NCI-H1930 (cell line): ENCODE results near the gene GRK6.
"Not testable (repeated sequence)": the region's sequence is repeated elsewhere in the genome, so short reads cannot be mapped to it uniquely, and the experiment has no call there.

Experiments used
- DNase-seq, 2 experiments: peaks; one replicate each; lab custom pipeline; 2025; lab: John Stamatoyannopoulos, UW

Gene GRK6

GRCh38 chr5:177399997-177400868, 26.2 kb upstream of the GRK6 start, which contains the start of gene PFN3:
PFN3 (minus strand) TSS chr5:177400661; CDS start chr5:177400576, 85 bp downstream.
- DNase-seq, result no peak

- DNase-seq, result peak; percentile 49 to 71
Measured at GRCh38 chr5:177402271-177403043, 24.0 kb upstream of the GRK6 start.

- peak in 1 of 2 experiments; percentile 51 for DNase-seq
Measured at GRCh38 chr5:177403102-177403791, 23.2 kb upstream of the GRK6 start.

GRCh38 chr5:177403792-177404640, 22.5 kb upstream of the GRK6 start:
- peak; percentile 39 to 62 for DNase-seq

GRCh38 chr5:177404641-177405179, 21.8 kb upstream of the GRK6 start:
- no peak for DNase-seq

- DNase-seq, result no peak
Measured at GRCh38 chr5:177405312-177405711, 21.2 kb upstream of the GRK6 start.

GRCh38 chr5:177405805-177406204, 20.7 kb upstream of the GRK6 start:
- no peak for DNase-seq

GRCh38 chr5:177409043-177409801, 17.3 kb upstream of the GRK6 start, which contains the start of gene F12:
F12 (minus strand) TSS chr5:177409564; CDS start chr5:177409527, 37 bp downstream.
- no peak for DNase-seq

GRCh38 chr5:177410575-177410974, 15.9 kb upstream of the GRK6 start:
- no peak for DNase-seq

- no peak for DNase-seq
Measured at GRCh38 chr5:177412603-177413233, 13.8 kb upstream of the GRK6 start.

- DNase-seq, result no peak
Measured at GRCh38 chr5:177414481-177414880, 12.0 kb upstream of the GRK6 start.

GRCh38 chr5:177417081-177417480, 9.4 kb upstream of the GRK6 start:
- DNase-seq, result not testable (repeated sequence)

- DNase-seq, result no peak
Measured at GRCh38 chr5:177419046-177419445, 7.4 kb upstream of the GRK6 start.

GRCh38 chr5:177420472-177420871, 6.0 kb upstream of the GRK6 start:
- not testable (repeated sequence) for DNase-seq

- DNase-seq, result no peak
Measured at GRCh38 chr5:177421062-177421798, 5.2 kb upstream of the GRK6 start.

- no peak for DNase-seq
Measured at GRCh38 chr5:177423671-177424070, 2.8 kb upstream of the GRK6 start.

- no peak for DNase-seq
Measured at GRCh38 chr5:177425196-177425800, 1.2 kb upstream of the GRK6 start.

GRCh38 chr5:177425801-177426565, 493 bp upstream of the GRK6 start:
- peak; percentile 98 for DNase-seq
